OCI-M2 (cell line): ENCODE measurements around the gene UGCG.
"Not testable (repeated sequence)": the region's sequence is repeated elsewhere in the genome, so short reads cannot be mapped to it uniquely, and the experiment has no call there.

Experiments
- DNase-seq: peaks from one replicate; lab custom pipeline; 2025; ENCODE audit not compliant: unreplicated experiment; lab: John Stamatoyannopoulos, UW

UGCG gene

DNA sequence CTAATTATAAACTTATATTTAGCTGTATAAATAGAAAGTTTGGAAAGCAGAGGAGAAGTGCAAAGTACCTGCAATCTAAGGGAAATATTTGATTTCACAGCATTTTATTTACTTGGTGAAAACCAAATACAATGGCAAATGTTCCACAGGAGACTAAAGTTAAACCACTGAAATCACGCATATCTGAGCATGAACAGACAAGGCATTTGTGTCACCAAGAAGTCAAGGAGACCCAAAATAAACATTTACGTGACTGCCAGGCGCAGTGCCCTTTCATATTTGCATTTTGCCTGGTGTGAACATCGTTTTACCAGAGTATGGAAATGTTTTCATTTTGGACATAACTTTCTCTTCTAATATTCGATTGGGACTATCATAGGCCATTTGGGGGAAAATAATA lies 20.6 kb downstream of the UGCG start:
- DNase-seq = no peak

DNA sequence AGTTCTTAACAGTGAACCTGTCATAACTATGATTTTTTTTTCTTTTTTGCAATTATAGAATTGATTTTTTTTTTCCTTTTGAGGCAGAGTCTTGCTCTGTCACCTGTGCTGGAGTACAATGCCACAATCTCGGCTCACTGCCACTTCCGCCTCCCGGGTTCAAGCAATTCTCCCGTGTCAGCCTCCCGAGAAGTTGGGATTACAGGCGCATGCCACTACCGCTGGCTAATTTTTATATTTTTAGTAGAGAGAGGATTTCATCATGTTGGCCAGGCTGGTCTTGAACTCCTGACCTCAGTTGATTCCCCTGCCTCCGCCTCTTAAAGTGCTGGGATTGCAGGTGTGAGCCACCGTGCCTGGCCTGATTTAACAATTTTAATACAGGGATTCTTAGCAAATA lies 21.4 kb downstream of the UGCG start:
- DNase-seq = no peak

DNA sequence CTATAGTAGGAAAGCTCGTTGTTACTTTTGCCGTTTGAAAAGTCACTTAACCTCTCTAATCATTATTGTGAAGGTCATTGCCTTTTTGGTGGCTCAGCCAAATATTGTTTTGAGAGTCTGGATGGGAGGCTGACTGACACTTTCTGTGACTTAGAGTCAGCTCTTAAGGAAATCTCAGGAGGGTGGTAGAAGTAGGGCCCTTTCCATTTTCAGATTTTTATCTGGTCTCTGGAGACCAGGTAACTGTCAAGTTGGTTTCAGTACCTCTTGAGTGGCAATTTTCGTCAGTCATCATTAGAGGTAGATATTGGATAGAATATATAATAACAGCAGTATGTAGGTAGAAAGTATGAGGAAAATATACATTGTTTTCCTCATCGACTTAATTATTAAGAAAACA lies 23.3 kb downstream of the UGCG start:
- DNase-seq = no peak

DNA sequence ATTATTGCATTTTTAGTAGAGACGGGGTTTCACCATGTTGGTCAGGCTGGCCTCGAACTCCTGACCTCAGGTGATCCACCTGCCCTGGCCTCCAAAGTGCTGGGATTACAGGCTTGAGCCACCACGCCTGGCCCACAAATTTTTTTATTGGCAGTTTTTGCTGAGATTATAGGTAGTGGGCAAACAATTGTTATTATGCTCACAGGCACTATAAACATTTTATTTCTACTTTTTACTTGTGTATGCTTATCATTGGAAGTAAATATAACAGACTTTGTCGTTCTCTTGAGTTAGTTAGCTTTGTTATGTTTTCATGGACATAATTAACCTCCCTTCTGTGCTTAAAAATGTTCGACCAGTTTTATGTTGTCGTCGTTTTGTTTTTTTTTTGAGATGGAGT lies 23.9 kb downstream of the UGCG start:
- DNase-seq = no peak

DNA sequence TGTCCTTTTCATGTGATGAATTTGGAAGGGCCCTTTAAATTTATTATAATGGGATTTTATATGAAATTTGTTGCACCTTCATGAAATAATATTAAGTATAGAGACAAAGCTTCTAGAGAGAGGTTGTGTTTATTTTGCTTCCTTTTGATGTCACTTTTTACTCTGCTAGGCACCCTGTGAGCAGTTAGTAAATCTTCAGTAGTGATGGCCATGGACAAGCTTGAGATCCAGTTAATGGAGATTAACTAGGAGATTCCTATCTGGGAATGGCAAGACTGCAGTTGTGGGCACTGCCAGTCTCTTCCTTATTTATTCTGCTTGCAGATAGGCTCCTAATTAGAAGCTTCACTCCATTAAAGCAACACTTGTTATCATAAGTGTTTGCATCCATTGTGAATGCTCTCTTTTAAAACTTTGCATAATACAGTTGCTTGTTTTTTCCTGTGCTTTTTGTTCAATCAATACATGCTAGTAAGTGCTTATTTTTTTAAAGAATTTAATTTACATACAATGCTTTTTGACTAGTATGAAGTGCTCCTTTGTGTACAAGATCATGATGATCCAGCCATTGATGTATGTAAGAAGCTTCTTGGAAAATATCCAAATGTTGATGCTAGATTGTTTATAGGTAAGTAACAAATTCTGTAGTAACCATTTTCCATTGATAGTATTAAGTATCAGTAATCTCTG lies 25.9 kb downstream of the UGCG start:
- no peak for DNase-seq

DNA sequence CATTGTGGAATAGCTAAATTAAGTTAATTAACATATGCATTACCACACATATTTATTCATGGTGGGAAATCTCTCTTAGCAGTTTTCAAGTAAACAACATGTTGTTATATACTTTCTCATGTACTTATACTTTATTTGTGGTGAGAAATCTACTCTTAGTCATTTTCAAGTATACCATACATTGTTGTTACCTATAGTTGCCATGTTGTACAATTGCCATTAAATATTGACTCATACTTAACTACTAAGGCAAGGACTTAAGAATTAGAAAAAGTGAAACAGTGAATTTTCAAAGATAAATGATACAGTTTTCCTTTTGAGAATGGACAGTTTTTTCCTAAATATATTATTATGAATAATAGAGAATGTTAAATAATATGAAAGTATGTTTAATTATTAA lies 27.7 kb downstream of the UGCG start:
- no peak for DNase-seq

DNA sequence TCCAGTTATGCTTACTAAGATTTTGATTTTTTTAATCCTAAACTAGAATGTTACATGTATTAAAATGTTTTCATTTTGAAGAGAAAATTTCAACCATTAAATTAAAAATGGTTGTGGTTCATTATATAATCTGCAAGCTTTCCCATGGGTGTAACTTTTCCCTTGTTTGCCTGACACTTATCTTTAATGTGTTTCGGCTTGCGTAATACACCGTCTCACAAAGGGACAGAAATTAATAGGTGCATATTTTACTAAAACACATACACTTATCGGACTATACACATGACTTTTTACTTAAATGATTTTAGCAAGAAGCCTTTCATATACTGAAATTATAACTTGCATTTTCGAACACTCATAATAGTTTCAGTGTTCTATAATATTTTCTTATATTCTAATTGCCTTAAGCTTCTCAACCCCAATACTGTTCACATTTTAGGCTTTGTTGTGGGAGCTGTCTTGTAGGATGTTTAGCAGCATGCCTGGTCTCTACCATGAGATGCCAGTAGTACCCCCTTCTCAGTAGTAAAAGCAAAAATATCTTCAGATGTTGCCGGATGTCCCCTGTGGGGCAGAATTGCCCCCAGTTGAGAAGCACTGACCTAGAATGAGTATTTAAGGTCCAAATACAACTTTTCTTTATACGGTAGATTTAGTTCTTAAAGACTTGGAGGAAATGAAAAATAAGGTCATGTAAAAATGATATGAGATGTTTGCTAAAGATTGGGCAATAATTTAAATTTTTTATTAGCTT lies 28.6 kb downstream of the UGCG start:
- DNase-seq = no peak

DNA sequence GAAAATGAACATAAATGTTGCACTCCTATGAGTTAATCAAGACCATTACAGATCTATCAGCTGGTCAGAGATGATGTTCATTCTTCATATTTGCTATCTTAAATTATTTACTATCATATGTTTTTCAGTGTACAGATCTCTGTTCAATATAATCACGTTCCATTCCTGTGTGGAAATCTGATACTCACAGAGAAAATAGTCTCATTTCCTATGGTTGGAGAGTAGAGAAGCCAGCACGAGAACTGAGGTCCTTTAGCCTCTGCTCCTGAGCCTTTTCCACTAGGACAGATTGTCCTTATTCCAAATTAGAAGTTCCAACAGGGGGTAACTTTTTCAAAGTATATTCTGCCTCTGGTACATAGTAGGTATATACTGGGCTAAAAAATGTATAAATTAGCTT lies 29.2 kb downstream of the UGCG start:
- no peak for DNase-seq

DNA sequence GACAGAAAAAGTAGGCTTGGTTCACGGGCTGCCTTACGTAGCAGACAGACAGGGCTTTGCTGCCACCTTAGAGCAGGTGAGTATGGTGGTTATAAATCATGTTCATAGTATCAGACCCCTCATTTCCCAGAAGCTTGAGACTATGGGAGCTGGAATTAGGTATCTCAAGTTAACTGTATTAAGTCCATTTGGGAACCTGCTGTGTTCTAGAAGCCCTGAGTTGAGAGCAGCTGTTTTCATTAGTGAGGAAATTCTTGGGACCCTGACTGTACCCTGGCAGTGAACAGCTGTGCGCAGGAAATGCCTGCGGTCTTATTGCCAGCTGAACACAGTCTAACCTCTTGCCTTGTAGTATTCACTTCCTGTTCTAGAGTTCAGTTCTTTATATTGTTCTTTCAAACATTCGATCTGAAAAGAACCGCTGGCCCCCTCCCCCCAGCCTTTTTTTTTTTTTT lies 29.8 kb downstream of the UGCG start:
- no peak for DNase-seq

DNA sequence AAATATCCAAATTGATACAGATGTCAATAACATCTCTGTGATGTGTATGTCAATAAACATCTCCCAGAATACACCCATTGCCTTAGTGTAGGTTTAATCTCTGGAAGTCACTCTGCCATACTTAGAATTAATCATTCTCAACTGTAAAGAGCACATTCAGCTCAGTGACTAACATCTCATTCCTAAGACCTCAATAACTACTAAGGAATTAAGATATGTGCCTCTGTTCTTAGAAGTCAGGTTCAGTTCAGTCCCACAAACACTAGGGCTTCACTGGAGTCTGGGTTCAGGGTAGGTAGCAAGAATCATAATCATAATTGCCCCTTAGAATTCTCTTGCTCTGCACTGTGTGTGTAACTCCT lies 31.7 kb downstream of the UGCG start:
- no peak for DNase-seq

DNA sequence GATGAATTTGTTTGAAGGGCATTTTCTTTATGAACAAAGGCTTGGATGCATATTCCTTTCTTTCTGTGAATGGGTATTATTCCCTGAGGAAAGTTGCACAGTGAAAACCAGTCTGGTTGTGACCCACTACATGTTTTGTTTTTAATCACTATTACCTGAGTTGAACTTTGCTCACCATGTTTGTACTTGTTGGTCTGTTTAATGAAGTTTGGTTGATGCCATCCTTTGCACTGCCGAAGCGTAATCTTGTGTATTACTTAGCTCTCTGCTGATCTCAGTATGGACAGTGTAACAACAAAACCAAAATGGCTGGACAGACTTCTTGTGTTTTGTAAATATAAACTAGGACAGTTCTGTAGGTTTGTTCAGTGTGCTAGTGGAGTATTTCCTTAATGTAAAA lies 38.1 kb downstream of the UGCG start:
- no peak for DNase-seq

DNA sequence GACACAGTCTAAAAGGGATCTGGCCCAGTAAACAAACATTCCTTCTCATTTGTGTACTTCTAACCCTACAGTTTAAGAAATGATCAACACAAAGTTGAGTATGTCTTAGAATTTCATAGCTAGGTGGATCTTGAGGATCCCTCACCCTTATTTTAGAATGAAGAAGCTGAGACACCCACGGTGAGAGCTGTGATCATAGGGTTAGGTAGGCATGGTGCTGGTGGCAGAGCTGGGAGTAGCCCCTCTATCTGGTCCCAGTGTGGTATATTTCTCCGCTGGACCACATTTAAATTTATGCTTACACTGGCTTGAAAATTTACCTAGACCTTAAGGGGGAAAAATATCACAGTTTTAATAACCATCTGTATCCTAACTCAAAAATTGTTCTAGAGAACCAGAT lies 39.8 kb downstream of the UGCG start:
- DNase-seq = no peak

DNA sequence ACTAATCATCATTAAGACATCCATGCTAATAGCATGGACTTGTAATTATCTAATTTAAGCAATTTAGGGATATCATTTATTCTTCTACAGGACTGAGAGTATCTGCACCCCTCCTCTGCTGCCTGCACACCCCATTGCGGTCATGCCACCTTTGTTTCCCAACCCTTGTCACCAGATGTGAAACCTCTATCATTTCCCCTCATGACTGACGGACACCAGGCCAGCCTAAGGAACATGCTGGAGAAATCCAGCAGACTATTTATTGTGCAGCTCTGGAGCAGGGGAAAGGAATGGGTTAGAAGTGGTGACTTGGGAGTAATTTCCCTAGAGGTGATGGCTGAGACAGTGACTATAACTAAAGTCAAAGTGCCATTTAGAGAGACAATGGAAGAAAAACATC lies 40.7 kb downstream of the UGCG start:
- DNase-seq = no peak

DNA sequence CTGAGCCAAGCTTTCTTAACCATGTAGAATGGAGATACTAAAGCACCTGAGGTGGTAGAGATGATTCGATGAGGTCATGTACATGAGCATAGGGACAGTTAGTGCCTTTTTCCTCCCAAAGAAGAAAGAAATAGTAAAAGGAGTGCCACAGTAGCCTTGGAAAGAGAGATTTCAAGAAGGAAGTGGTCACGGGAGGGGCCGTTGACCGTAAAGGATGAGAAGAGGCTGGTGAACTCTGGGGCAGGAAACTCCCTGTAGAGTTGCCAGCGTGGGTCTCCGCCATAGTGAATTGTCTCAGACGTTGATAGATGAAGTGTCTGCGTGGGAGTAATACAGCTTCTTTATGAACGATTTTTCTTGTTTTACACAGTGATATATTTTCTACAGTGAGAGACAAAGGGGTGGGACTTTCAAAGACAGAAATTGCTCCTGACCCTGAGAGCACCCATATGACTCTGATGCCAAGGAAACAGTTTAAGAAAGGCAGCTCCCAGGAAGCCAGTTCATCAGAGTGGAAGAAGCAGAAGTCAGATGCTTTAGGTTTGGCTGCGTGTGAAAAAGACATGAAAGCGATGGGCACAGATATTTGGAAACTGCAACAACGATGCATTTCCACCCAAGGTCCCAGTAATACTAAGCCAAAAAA lies 41.3 kb downstream of the UGCG start:
- DNase-seq = no peak

DNA sequence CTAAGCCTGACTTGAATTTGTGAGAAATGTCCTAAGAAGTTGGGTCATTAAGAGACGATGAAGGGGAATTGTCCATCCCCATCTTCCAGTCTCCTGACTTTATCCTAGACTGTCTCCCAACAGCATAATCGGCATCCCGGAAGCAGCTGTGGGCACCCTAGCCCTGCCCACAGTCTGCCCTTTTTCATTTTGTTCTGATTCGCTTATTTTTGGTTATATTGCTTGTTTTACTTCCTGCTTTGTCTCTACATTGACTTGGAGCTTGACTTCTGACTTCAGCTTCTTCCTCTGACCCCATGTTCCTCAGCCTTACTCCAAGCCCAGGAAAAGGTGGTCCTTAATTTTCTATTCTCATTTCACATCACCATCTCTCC lies 41.8 kb downstream of the UGCG start:
- no peak for DNase-seq

DNA sequence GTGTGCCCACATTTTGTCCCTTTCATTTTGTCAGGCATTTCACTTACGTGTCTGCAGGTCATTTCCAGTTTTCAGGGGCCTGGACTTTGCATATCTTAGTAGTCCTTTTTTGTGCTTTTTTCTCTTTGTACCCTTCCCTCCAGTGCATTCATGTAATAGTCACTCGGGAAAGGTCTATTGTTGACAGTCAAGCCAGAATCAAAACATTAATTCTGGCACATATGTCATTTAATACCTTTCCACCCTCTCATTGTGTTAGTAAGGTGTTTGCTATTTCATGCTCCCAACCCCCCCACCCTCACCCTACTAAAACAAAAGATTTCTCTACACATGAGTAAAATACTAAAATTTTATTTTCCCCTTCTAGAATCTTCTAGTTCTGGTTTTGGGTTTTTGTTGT lies 42.7 kb downstream of the UGCG start:
- DNase-seq = no peak

DNA sequence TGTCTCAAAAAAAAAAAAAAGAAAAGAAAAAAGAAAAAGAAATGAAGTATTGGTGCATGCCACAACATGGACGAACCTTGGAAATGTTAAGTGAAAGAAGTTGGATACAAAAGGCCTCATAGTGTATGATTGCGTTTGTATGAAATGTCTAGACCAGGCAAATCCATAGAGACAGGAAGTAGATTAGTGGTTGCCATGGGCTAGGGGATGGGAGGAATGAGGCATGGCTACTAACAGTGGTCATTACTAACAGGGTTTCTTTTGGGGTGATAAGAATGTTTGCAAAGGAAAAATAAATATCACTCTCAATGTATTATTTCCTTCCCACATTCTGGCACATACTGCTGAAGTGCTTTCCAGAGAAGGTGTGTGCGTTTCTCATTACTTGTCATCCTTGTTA lies 44.1 kb downstream of the UGCG start:
- no peak for DNase-seq

DNA sequence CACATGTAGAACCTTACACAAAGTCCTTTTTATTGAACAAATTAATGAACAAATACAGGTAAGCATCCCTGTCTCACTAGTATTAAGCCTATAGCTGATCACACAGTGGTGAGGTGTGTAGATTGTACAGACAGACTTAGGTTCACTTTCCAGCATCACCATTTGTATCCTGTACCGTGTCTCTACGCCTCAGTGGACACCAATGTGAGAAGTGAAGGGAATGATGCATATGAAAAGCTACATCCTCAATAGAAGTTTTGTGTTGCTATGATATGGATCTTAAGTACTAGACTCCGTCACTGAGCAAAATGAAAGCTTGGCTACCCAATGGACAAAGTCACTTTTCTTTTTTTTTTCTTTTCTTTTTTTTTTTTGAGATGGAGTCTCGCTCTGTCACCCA lies 46.6 kb downstream of the UGCG start:
- DNase-seq = no peak

DNA sequence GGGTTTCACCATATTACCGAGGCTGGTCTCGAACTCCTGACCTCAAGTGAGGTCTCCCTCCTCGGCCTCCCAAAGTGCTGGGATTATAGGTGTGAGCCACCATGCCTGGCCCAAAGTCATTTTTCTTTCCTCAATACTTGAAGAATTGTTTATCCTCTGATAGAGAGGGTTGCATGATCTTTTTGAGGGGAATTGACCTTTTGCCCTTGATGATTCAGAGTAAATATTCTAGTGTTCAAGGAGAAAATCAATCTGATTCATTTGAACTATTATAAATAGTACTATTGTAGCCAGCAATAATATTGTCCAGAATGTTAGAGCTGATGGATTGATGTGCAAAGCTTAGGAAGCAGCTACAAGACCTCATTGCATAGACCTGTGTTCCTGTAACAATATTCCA lies 47.1 kb downstream of the UGCG start:
- DNase-seq = no peak

DNA sequence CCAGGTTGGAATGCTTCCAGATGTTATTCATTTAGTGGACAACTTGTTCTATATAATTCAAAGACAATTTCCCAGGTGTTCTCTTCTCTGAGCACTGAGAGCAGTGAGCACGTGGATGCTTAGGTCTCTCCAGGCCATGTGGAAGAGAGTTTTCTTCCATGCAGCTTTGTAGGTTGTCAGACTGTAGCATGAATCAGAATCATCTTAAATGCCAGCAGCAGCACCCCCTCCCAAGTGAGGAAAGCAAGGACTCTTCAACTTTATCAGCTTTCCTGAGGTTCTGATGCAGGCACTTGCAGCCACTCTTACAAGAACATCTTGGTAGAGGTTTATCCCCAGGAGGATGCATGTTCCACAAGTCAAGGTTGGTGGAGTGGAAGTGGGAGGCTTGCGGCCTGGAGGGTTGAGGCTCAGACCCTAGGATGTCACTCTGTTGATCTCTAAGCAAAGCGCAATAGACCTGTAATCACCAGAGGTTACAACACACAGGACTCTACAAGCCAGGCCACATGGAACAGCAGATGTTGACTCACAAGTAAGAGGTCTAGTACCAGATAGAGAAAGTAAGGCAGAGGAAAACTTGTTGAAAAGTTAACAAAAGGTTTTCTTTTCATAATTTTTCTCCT lies 47.7 kb downstream of the UGCG start:
- DNase-seq = no peak

DNA sequence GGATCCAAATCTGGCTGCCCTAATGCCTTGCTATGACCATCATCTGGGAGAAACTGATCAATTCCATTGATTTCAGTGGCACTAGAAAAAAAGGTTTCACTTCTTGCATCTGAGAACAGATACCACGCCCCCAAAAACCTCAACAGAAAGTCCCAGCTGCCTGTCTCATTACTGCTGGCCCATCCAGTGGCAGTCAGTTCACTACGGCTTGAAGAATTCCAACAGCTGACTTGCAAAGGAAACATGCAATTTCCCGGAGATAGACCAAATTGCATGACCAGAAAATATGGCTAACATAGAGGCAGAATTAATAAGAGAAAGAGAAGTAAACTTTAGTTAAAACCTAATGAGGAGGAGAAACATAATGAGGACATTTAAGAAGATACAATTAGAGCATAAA lies 48.6 kb downstream of the UGCG start:
- no peak for DNase-seq

DNA sequence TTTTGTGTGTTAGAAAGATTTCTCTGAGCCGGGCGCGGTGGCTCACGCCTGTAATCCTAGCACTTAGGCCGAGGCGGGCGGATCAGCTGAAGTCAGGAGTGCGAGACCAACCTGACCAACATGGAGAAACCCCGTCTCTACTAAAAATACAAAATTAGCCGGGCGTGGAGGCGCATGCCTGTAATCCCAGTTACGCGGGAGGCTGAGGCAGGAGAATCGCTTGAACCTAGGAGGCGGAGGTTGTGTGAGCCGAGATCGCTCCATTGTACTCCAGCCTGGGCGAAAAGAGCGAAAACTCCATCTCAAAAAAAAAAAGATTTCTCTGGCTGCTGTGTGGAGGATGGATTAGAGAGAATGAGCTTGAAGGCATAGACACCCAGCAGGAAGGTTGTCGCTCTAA lies 51.5 kb downstream of the UGCG start:
- DNase-seq = not testable (repeated sequence)
